Measurements from ENCODE around the gene GHR. TPM values are rescaled to one million over a fixed set of nuclear protein-coding genes. Genes with fewer than 3 reads are reported as not detected.
A peak's percentile ranks its signal among the peaks of the same experiment; 100 is the strongest.

The GHR gene
- total RNA-seq, 2 donors from 2014 or later: 10.8 to 10.9 TPM

DNA sequence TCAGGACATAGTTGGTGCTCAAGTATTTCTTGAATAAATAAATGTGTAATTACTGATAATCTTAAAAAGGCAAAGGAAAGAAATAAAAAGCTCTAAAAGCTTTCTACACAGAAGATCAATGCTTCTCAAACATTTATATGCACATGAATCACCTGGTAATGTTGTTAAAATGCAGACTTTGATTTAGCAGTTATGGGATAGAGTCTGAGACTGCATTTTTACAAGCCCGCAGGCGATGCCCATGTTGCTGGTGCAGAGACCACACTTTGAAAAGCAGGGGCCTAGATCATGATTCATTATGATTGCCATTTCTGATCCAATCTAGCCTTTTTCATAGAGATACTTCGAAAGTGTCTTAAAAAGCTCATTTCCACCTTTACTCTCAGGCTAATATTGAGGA lies 329.9 kb downstream of the GHR start:
- Histone ChIP-seq H3K27ac (no peak overlapping the region), H3K4me1 (no peaks in the 10 kb centered on the region), H3K4me3 (no peak overlapping the region), H3K36me3 (no peaks in the 10 kb centered on the region), H3K27me3 (no peaks in the 10 kb centered on the region), H3K9me3 (no peaks in the 10 kb centered on the region)
- no peak for TF ChIP-seq CTCF (IDR thresholded peaks at IDR 0.05)
- no peak for DNase-seq (ENCODE audit: low spot score)

DNA sequence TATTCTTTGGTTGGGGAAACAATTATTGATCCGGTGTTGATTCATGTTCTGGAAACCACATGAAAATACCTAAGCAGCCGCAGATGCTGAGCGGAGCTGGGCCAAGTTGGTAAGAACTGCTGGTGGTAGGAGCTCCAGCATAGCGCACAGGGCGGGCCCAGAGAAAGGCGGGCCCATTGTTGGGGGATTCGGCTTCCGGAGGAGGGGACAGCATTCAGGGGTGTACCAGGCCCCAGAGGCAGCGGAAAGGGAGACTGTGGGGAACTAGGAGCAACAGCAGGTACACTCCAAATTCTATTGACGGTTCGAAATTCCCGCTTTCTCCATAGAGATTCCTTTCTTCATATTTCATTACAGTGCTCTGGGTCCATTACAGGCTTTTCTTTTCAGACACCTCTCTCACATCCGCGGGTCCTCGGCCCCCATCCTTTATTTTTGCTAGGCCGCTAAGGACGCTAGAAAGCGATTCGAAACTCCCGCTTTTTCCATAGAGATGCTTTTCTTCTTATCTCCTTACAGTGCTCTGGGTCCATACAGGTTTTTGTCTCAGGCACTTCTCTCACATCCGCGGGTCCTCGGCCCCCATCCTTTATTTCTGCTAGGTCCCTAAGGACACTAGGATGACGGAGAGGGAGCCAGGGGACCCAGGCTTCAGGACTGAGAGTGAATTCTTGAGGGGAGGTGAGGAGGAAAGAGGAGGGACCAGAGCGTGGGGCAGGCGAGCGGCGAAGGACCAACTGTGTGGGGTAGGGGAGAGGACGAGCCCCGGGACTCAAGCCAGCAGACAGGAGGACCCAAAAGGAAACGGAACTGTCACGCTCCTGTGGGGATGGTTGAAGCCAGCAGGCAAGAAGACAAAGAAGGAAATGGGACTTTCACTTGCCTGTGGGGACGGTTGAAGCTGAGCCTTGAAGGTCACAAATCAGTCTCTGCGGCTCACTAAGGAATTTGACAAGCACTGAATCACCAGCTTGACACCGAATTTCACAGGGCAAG lies 333.7 kb downstream of the GHR start, which contains the start of gene CCDC152:
Gene CCDC152, plus strand, starts transcription at position 213 of the 996 bp plus-strand sequence. CDS start 2,304 bp downstream, outside the sequence.
- H3K4me3 ChIP-seq: peak within 1 kb of the TSS; percentile 33 to 47
- H3K36me3 ChIP-seq: no peaks in the 10 kb centered on the region
- no peak for DNase-seq (ENCODE audit: low spot score)
- TF ChIP-seq CTCF (IDR thresholded peaks at IDR 0.05): no peak
- H3K27me3 ChIP-seq: no peaks in the 10 kb centered on the region
- no peak within 1 kb of the TSS for H3K27ac ChIP-seq
- no peaks in the 10 kb centered on the region for H3K9me3 ChIP-seq
- no peaks in the 10 kb centered on the region for H3K4me1 ChIP-seq

- no peaks in the 10 kb centered on the region for H3K27me3 ChIP-seq
- no peak overlapping the region for H3K27ac ChIP-seq
- TF ChIP-seq CTCF (IDR thresholded peaks at IDR 0.05): no peak
- no peaks in the 10 kb centered on the region for H3K9me3 ChIP-seq
- no peaks in the 10 kb centered on the region for H3K36me3 ChIP-seq
- no peak for DNase-seq (ENCODE audit: low spot score)
- H3K4me1 ChIP-seq: no peaks in the 10 kb centered on the region
- H3K4me3 ChIP-seq: no peak overlapping the region
Measured at GRCh38 chr5:42759456-42759855, 336.2 kb downstream of the GHR start.

DNA sequence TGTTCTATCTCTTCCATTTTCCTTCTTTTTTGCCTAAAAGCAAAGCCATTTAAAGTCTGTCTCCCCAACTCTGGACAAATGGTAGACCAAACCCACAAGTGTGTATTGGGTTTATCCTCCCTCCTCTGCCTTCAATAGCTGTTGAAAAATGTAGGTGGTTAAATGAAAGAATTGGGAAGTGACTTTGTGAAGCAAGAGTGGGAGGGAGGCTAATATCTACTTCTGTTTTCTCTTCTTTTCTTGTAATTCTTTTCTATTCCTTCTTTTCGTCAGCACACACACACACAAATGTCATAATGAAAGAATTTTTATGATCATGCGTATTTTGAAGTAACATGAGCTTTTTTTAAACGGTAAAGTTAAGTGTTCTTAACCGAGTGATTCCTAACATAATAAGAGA lies 337.2 kb downstream of the GHR start:
- H3K4me1 ChIP-seq: no peaks in the 10 kb centered on the region
- no peaks in the 10 kb centered on the region for H3K36me3 ChIP-seq
- H3K27ac ChIP-seq: no peak overlapping the region
- no peak for TF ChIP-seq CTCF (IDR thresholded peaks at IDR 0.05)
- no peak for DNase-seq (ENCODE audit: low spot score)
- H3K9me3 ChIP-seq: no peaks in the 10 kb centered on the region
- no peak overlapping the region for H3K4me3 ChIP-seq
- H3K27me3 ChIP-seq: no peaks in the 10 kb centered on the region

GRCh38 chr5:42761791-42762190 lies 338.6 kb downstream of the GHR start:
- no peaks in the 10 kb centered on the region for H3K36me3 ChIP-seq
- DNase-seq (ENCODE audit: low spot score): no peak
- no peaks in the 10 kb centered on the region for H3K4me1 ChIP-seq
- no peaks in the 10 kb centered on the region for H3K9me3 ChIP-seq
- no peaks in the 10 kb centered on the region for H3K27me3 ChIP-seq
- H3K4me3 ChIP-seq: no peak overlapping the region
- no peak for TF ChIP-seq CTCF (IDR thresholded peaks at IDR 0.05)
- H3K27ac ChIP-seq: no peak overlapping the region
